GM18507 (cell line): ENCODE data around the gene CLK3.

Experiments used
- DNase-seq: peaks from one replicate; pipeline ENCODE4 v3.0.0; 2011; ENCODE audit warnings: low read depth; ENCODE audit not compliant: insufficient read length; ENCODE audit errors: extremely low spot score
- FAIRE-seq: peaks from 2 replicates; lab custom pipeline; 2011; peaks lifted over from hg19 to GRCh38; lab: Jason Lieb, UNC

Gene CLK3

GRCh38 chr15:74664028-74664616 is 48.5 kb downstream of the CLK3 start:
- no peak for FAIRE-seq
- DNase-seq, result no peak

- FAIRE-seq (no peak), DNase-seq (no peak)
These were observed 49.0 kb downstream of the CLK3 start for GRCh38 chr15:74664670-74665069.

GRCh38 chr15:74667975-74668374 is 52.3 kb downstream of the CLK3 start:
- FAIRE-seq, result no peak
- DNase-seq, result no peak

GRCh38 chr15:74669627-74670026 is 54.0 kb downstream of the CLK3 start:
- DNase-seq (no peak), FAIRE-seq (no peak)

- DNase-seq (no peak), FAIRE-seq (no peak)
These were observed 58.5 kb downstream of the CLK3 start for GRCh38 chr15:74674161-74674560.

GRCh38 chr15:74676801-74677200 is 61.2 kb downstream of the CLK3 start:
- FAIRE-seq, result no peak
- DNase-seq, result no peak
